HL-60/S4 treated with phorbol 12-myristate 13-acetate at 8.2 ng/mL for 4 days and 3 days (cell line): ENCODE measurements around the gene DOCK9.

Source experiments
- in situ Hi-C: fragments of 300-500 bp; cut with MboI; formaldehyde crosslinking; loops from 2 replicates; pipeline ENCODE4 v1.15.0; 2022; ENCODE audit warnings: low sequenced_read_pairs

DOCK9 gene

DNA sequence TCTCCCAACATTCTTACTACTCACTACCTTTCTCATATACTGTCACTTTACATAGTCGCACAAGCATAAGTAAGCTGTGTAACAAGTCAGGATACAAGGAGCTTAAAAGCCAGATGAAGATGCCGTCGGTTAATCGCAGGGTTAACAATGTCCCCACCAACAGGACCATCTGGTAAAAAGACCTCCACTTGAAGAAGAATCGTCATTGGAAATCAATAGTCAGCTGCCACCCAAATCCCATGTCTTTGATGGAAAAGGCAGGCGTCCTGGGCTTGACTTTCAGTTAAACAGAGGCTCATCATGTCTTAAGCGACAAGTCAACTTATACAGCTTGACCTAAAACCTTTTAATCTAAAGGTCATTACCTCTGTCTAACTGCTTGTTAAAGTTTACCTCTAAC lies 27.2 kb downstream of the DOCK9 start:
- in situ Hi-C loops: no loop called here

GRCh38 chr13:98947925-98948324 lies 29.9 kb downstream of the DOCK9 start:
- in situ Hi-C loops: no loop called here

GRCh38 chr13:98945863-98946605 lies 31.8 kb downstream of the DOCK9 start:
- in situ Hi-C loops: no loop called here

DNA sequence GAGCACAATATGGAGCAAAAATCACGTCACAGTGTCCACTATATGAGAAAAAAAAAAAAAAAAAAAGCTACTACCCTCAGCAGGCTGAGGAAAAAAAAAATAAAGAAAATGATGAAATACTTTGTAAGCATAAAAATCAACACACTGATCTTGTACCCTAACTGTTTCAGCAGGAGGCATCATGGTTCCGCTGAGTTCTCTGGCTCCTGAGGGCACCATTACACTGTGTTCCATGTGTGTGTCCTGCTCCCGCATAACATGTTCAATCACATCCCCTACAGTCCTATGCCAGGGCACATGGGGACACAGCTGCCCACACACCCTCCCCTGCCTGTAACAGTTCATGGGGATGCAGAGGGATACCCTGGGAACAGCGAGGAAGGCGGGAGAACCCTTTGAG lies 33.5 kb downstream of the DOCK9 start:
- in situ Hi-C loops: no loop called here

DNA sequence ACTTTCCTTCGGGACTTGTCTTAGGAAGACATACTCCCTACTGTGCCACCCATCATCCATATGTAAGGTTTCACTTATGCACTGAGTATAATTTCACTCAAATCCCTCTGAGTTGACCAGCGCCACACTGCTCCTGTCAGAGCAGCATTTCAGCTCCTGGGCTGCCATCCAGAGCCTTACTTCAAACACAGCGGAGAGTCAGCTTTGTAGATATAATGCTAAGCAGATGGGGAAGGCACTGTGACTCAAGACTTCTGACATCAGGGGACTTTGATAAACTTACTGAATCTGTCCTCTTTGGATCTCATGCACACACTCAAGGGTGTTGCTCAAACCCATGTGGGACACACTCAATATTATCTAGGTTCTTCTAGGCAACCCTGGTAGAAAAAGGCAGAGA lies 34.9 kb downstream of the DOCK9 start:
- in situ Hi-C loops: no loop called here

GRCh38 chr13:98942485-98942884 lies 35.4 kb downstream of the DOCK9 start:
- in situ Hi-C loops: no loop called here

DNA sequence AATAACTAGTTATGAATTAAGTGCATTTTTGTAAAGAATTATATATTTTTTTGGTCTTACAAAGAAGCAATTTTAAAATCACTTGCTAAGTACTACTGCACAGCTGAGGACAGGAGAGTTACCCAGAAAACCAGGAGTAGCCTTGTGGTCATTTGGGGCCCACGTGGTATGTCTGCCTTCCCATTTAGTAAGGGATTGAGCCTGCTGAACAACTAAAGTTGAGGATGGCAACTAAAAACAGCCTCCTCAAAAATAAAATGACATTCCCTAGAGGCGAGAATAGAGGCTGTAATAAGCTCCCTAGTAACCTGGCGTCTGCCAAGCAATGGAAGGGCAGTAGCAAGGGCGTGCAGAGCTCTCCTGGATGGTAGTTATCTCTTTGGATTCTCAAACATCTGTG lies 36.3 kb downstream of the DOCK9 start:
- in situ Hi-C loops: no loop called here

GRCh38 chr13:98941126-98941525 lies 36.7 kb downstream of the DOCK9 start:
- in situ Hi-C loops: no loop called here

DNA sequence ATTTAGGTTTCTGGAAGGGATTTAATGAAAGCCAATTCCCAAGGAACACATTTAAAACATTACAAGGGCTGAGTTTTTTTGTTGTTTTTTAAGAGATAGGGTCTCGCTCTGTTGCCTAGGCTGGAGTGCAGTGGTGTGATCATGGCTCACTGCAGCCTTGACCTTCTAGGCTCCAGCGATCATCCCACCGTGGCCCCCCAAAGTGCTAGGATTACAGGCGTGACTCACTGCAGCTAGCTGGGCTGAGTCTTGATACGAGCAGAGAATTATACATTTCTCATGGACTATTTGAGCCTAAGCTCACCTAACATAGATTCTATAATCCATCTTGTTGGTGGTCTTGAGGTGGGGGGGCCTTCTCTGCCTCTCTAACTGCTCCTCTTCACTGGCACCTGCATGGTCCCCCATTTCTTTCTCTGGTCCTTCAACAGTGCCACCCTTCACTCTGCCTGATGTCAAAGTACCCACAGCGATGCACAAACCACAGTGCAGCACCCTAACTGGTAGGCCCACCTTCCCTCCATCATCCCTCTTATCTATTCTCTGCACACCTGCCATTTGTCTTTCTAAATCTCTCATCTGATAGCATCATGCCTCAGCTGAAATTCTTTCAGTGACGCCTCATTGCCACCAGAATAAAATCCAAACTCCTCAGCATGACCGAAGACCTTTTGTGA lies 37.4 kb downstream of the DOCK9 start:
- in situ Hi-C loops: no loop called here

DNA sequence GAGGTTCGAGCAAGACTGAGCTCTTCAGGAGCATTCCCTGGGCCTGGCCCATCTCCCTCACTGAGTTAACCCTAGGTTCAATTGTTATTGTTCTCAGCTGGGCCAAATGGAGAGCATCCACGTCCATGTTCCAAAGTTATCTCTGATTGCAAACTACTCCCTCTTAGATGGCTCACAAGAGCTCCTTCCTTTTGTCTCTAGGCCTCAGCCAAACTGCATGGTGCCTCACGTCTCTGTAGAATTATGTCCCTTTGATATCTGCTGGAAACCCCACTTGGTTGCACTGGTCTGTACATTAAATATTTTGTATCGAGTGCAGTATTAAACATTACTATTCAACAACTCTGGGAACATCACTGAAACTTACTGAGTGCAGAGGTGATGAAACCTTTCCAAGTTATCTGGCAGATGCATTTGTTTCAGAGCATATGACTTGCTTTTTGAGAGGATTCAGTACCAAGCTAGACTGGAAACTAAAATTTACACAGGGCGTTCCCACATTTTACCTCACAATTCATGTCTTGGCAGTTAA lies 38.1 kb downstream of the DOCK9 start:
- in situ Hi-C loops: no loop called here

DNA sequence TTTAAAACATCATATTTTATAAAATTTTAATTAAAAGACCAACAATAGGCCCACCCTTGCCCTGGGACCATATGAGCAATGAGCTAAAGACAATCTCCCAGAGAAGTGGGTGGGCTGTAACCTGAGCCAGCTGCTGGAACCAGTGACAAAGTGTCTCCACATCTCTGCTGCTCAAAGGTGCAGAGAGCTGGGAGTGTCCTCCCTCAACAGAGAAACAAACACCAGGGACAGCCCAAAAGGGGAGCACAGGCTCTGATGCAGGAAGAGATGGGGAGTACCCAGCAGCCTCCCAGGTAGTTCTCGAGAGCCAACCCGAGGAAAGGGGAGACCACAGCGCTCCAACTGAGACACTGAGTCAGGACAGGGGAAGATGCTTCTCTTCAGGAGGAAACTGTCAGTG lies 39.1 kb downstream of the DOCK9 start:
- in situ Hi-C loops: no loop called here

- in situ Hi-C loops: no loop called here
Measured at GRCh38 chr13:98937911-98938381, 39.9 kb downstream of the DOCK9 start.

- in situ Hi-C loops: no loop called here
Measured at GRCh38 chr13:98934243-98934642, 43.6 kb downstream of the DOCK9 start.

GRCh38 chr13:98930151-98930591 lies 47.7 kb downstream of the DOCK9 start:
- in situ Hi-C loops: no loop called here

DNA sequence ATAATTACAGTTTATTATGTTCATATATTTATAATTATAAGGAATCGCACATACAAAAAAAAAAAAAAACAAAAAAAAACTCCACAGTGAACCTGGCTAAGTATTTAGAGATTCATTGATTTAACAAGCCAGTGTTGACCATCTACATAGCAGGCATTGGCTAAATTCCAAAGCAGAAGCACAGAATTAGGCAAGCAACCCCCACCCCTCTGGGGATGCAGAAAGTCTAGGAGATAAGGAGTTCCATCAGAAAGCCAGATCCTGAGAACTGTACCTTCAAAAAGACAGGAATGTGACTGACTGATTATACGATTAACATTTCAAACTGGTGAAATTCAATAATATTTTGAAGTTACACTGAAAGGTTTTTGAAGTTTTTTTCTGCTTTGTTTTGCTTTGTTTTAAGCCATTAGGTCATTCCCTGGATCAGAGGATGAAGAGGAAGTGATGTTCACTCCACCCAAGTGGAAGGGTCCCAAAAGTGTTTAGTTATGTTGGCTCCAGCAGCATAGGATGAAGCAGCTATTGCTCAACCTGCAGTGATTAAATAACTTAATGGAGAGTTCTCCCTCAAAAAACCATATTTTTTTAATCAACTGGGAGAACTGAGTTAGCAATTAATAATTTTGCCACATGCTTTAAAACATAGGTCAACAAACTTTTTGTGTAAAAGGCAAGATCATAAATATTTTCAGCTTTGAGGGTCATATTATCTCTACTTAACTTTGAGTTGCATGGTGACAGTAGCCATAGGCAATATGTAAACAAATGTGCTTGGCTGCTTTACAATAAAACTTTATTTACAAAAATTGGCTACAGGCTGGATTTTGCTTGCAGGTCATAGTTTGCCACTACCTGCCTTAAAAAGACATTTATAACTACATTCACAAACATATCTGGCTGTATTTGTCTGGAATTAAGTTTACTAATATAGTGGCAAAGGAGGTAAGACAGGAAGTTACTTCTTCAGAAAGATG lies 49.6 kb downstream of the DOCK9 start:
- in situ Hi-C loops: no loop called here

GRCh38 chr13:98925949-98926348 lies 51.9 kb downstream of the DOCK9 start:
- in situ Hi-C loops: no loop called here

- in situ Hi-C loops: no loop called here
Measured at GRCh38 chr13:98923641-98924397, 54.0 kb downstream of the DOCK9 start.

DNA sequence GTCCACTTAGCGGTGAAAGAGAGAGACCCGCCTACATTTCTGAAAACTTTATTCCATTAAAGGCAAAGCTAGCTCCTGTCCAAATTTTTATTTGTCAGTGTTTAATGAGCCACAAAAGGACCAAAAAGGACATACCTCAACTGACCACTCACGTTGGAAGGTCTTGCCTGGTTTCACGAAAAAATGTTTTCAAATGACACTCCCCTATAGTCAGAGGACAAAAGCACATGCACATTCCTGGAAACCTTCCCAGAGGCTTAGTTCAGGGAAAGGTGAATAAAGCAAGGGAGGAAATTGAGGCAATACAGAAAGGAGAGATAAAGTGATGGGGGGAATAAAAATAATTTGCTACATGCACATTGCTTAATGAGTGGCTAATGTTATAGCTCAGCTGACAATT lies 55.6 kb downstream of the DOCK9 start:
- in situ Hi-C loops: no loop called here

GRCh38 chr13:98921786-98922185 lies 56.1 kb downstream of the DOCK9 start:
- in situ Hi-C loops: no loop called here

DNA sequence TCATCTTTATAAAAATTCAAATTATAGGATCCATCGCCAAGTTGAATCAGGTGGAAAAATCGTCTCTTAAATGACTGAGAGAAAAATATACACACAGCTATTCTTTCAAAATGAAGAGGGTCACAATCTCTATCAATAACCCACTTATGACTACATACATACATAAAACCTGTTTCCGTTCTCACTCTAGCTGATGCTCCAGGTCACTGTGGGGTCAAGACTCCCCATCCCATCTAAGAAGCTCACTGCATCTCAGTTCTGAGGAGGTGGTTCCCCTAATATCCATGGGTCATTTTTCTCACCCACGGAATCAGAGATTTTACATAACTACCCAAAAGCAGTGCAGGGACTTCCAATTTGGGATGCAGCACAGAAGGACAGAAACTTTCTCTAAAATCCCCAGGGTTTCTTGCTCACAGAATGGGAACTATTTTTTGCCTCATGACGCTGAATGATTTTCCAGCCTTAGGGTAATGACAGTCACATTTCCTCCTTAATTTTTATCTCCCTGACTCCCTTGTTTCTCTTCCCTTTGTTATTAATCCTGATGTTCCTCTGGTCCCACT lies 56.8 kb downstream of the DOCK9 start:
- in situ Hi-C loops: no loop called here
